HepG2 (cell line): ENCODE results near the gene SH3TC2. TPM values are rescaled to one million over a fixed set of nuclear protein-coding genes. Genes with fewer than 3 reads are reported as not detected.

Experiments
- ATAC-seq: fragments of 200-7000 bp; cut with Tn5 transposase; 3 replicates; pipeline ENCODE4 v1.9.1; 2020; ENCODE audit warnings: mild to moderate bottlenecking, moderate library complexity
- BruUV-seq: library from RNA; stranded (reverse); fragments of 400-500 nt; replicated peaks from 2 replicates; lab custom pipeline; 2021; lab: Mats Ljungman, UMichigan
- CTCF ChIA-PET: fragments of 300-600 bp; formaldehyde crosslinking; extraction: SDS; loops from one replicate; lab custom pipeline; 2021; ENCODE audit warnings: low total read pairs, inconsistent platforms, low intra/inter-chr PET ratio; lab: Yijun Ruan, JAX
- POLR2A ChIA-PET: fragments of 350-600 bp; sonication (Branson Sonifier 250); formaldehyde crosslinking; loops from one replicate; lab custom pipeline; 2020; ENCODE audit warnings: antibody characterized with exemption, inconsistent platforms; lab: Yijun Ruan, JAX
- DNase-seq: peaks from one replicate; pipeline ENCODE4 v3.0.0-alpha.2; 2015; ENCODE audit warnings: low spot score
- FAIRE-seq: peaks from 3 replicates; lab custom pipeline; 2011; peaks lifted over from hg19 to GRCh38; lab: Jason Lieb, UNC
- H2AFZ ChIP-seq: one replicate; pipeline ENCODE4 v1.6.1; 2011; ENCODE audit warnings: low read length, inconsistent platforms
- H3K27ac ChIP-seq: fragments of 300-600 bp; 3 replicates; pipeline ENCODE4 v1.8.0; 2011; ENCODE audit warnings: mixed run types, mild to moderate bottlenecking, mixed read lengths, low read length, inconsistent platforms; ENCODE audit not compliant: insufficient read depth; ENCODE audit errors: extremely low read length
- H3K27me3 ChIP-seq, 2 experiments: fragments of 200-600 bp in 1 of 2; 2 replicates in 1 of 2; 3 replicates in 1 of 2; pipeline versions ENCODE4 v1.6.0 to v1.8.0; 2011; ENCODE audit warnings: low read length in 2 of 2, mild to moderate bottlenecking in 2 of 2, moderate library complexity in 2 of 2, inconsistent platforms in 1 of 2; ENCODE audit not compliant: insufficient read depth in 2 of 2, control insufficient read depth in 1 of 2
- H3K36me3 ChIP-seq, 2 experiments: fragments of 200-600 bp in 1 of 2; replicated peaks in 1 of 2; 2 replicates in 1 of 2; 3 replicates in 1 of 2; pipeline versions ENCODE4 v1.5.1 to v1.8.0; 2011; ENCODE audit warnings: low read length in 2 of 2, inconsistent platforms in 1 of 2; ENCODE audit not compliant: insufficient read depth in 2 of 2, control insufficient read depth in 1 of 2
- H3K4me1 ChIP-seq: 2 replicates; pipeline ENCODE4 v1.5.1; 2012; ENCODE audit warnings: low read length, inconsistent platforms; ENCODE audit not compliant: insufficient read depth
- H3K4me2 ChIP-seq: 2 replicates; pipeline ENCODE4 v1.6.0; 2011; ENCODE audit warnings: low read depth, low read length, inconsistent platforms
- H3K4me3 ChIP-seq, 3 experiments: fragments of 200-600 bp in 1 of 3; sonication (generic), shearing (Covaris generic) in 1 of 3; replicated peaks in 1 of 3; 2 replicates each; pipeline ENCODE4 v1.5.1; 2011 to 2016; ENCODE audit warnings: low read length in 3 of 3, inconsistent platforms in 2 of 3, low read depth in 2 of 3, mild to moderate bottlenecking in 2 of 3, control low read depth in 1 of 3, mixed read lengths in 1 of 3; ENCODE audit not compliant: insufficient read depth in 1 of 3
- H3K79me2 ChIP-seq: one replicate; pipeline ENCODE4 v1.6.1; 2011; ENCODE audit warnings: low read length, inconsistent platforms; ENCODE audit not compliant: insufficient read depth
- H3K9ac ChIP-seq: 2 replicates; pipeline ENCODE4 v1.6.0; 2011; ENCODE audit warnings: mild to moderate bottlenecking, low read depth, low read length, inconsistent platforms; ENCODE audit not compliant: insufficient read depth
- H3K9me3 ChIP-seq: 2 replicates; pipeline ENCODE4 v1.5.1; 2012; ENCODE audit warnings: mild to moderate bottlenecking, low read length
- H4K20me1 ChIP-seq: 2 replicates; pipeline ENCODE4 v1.6.0; 2011; ENCODE audit warnings: inconsistent platforms, mild to moderate bottlenecking, low read length, moderate library complexity; ENCODE audit not compliant: insufficient read depth
- DDIT3 ChIP-seq: sonication (generic); formaldehyde crosslinking; IDR thresholded peaks from 2 replicates; pipeline ENCODE4 v1.4.0; 2020; ENCODE audit warnings: mild to moderate bottlenecking, missing genetic modification reagents
- HINFP ChIP-seq: sonication (generic); formaldehyde crosslinking; IDR thresholded peaks from 2 replicates; pipeline ENCODE4 v1.4.0; 2020; ENCODE audit warnings: low read depth, mild to moderate bottlenecking, missing genetic modification reagents
- IKZF1 ChIP-seq: fragments of 450-650 bp; IDR thresholded peaks from 2 replicates; pipeline ENCODE4 v1.7.1; 2016
- KLF15 ChIP-seq: sonication (generic); formaldehyde crosslinking; IDR thresholded peaks from 2 replicates; pipeline ENCODE4 v1.8.1; 2023; ENCODE audit warnings: borderline replicate concordance, mild to moderate bottlenecking, inconsistent platforms, missing genetic modification reagents, mixed read lengths
- NR2F1 ChIP-seq, 2 experiments: fragments of 450-650 bp in 1 of 2; formaldehyde crosslinking in 1 of 2; IDR thresholded peaks; 2 replicates each; pipeline versions ENCODE4 v1.5.0 to v1.6.1; 2016 to 2020; ENCODE audit warnings: mild to moderate bottlenecking in 1 of 2, missing compliant biosample characterization in 1 of 2, missing genetic modification reagents in 1 of 2, moderate library complexity in 1 of 2
- POGZ ChIP-seq: sonication (generic); formaldehyde crosslinking; IDR thresholded peaks from 2 replicates; pipeline ENCODE4 v1.4.0; 2020; ENCODE audit warnings: mild to moderate bottlenecking, missing genetic modification reagents
- RORA ChIP-seq: sonication (generic); formaldehyde crosslinking; IDR thresholded peaks from 2 replicates; pipeline ENCODE4 v1.5.0; 2020; ENCODE audit warnings: mild to moderate bottlenecking, missing genetic modification reagents, moderate library complexity
- TRIM24 ChIP-seq: sonication (generic); formaldehyde crosslinking; IDR thresholded peaks from 2 replicates; pipeline ENCODE4 v1.8.0; 2022; ENCODE audit warnings: mild to moderate bottlenecking, missing genetic modification reagents
- ZNF432 ChIP-seq: sonication (generic); formaldehyde crosslinking; IDR thresholded peaks from 2 replicates; pipeline ENCODE4 v1.5.0; 2020; ENCODE audit warnings: missing genetic modification reagents, mild to moderate bottlenecking, borderline replicate concordance
- ZNF597 ChIP-seq: sonication (generic); formaldehyde crosslinking; IDR thresholded peaks from 2 replicates; pipeline ENCODE4 v1.5.0; 2020; ENCODE audit warnings: missing genetic modification reagents
- ZNF607 ChIP-seq: sonication (generic); formaldehyde crosslinking; IDR thresholded peaks from 2 replicates; pipeline ENCODE4 v1.5.1; 2020; ENCODE audit warnings: missing genetic modification reagents, mild to moderate bottlenecking, borderline replicate concordance
- ZNF724P ChIP-seq: sonication (generic); formaldehyde crosslinking; IDR thresholded peaks from 2 replicates; pipeline ENCODE4 v1.8.0; 2022; ENCODE audit warnings: missing genetic modification reagents, borderline replicate concordance
- WGBS: methylation state at CpG from one replicate; pipeline ENCODE4 v1.1.6; 2017; ENCODE audit warnings: low lambda C conversion rate; 5-methylcytosine and 5-hydroxymethylcytosine counted together
- in situ Hi-C: cut with HindIII; loops from 2 replicates; pipeline ENCODE4 v1.10.0; 2017; ENCODE audit warnings: low pct_unique_long_range_greater_than_20kb; ENCODE audit not compliant: extremely low pct_ligation_motif_present
- intact Hi-C: fragments of 100-400 bp; cut with micrococcal nuclease; formaldehyde crosslinking; loops from one replicate; pipeline ENCODE4 v1.10.0; 2022; ENCODE audit not compliant: unreplicated experiment
- polyA plus RNA-seq, 8 experiments: library from polyadenylated mRNA; depleted of rRNA in 3 of 8; stranded (reverse) in 7 of 8; unstranded in 1 of 8; fragments of >200 nt; fragmentation: Illumina TruSeq in 4 of 8; extraction: Trizol in 4 of 8; gene quantifications; 2 replicates each; pipeline versions ENCODE4 v1.2.1 to v1.2.3, GENCODE V29; 2011 to 2016; ENCODE audit warnings: low read depth in 4 of 8, missing spikeins in 1 of 8, mixed read lengths in 1 of 8; ENCODE audit not compliant: insufficient read depth in 1 of 8
- total RNA-seq, 5 experiments: library from RNA; depleted of rRNA; stranded (reverse); fragments of >200 nt; fragmentation: Illumina TruSeq; extraction: Trizol; gene quantifications; 2 replicates each; pipeline ENCODE4 v1.2.3, GENCODE V29; 2016; ENCODE audit warnings: low read depth in 1 of 5
- TF ChIP-seq, protein P1 (sequence below): sonication (generic); formaldehyde crosslinking; IDR thresholded peaks from 2 replicates; pipeline ENCODE4 v1.4.0; 2020; ENCODE audit warnings: mild to moderate bottlenecking, missing genetic modification reagents

SH3TC2 gene
- total and polyA plus RNA-seq, 2 of the 13 experiments (the other 11 are each of a cell fraction or from before 2014, with no cell fraction given), result 0.34 to 0.71 TPM

GRCh38 chr5:149027636-149028035 is 35.2 kb downstream of the SH3TC2 start:
- Histone ChIP-seq H3K36me3 (no peaks in the 10 kb centered on the region), H3K79me2 (no peaks in the 10 kb centered on the region), H3K9me3 (no peaks in the 10 kb centered on the region), H3K4me1 (no peaks in the 10 kb centered on the region), H3K4me3 (no peak overlapping the region), H4K20me1 (no peaks in the 10 kb centered on the region), H3K4me2 (no peak overlapping the region), H2AFZ (no peak overlapping the region), H3K9ac (no peak overlapping the region), H3K27me3 (no peaks in the 10 kb centered on the region), H3K27ac (no peak overlapping the region)
- CTCF ChIA-PET, result no interaction called here
- no peak for FAIRE-seq
- intact Hi-C loops (no loop called here), in situ Hi-C loops (no loop called here)
- TF ChIP-seq IKZF1 (no peak), KLF15 (no peak), HINFP (CRISPR knock-in tag) (no peak), DDIT3 (CRISPR knock-in tag) (no peak), ZNF432 (CRISPR knock-in tag) (no peak), TRIM24 (CRISPR knock-in tag) (no peak), ZNF607 (CRISPR knock-in tag) (no peak), ZNF724P (CRISPR knock-in tag) (no peak), POGZ (no peak), ZNF597 (no peak), NR2F1 (CRISPR knock-in tag; IDR thresholded peaks at IDR 0.05) (no peak), RORA (CRISPR knock-in tag) (no peak)
- TF ChIP-seq, protein P1, sequence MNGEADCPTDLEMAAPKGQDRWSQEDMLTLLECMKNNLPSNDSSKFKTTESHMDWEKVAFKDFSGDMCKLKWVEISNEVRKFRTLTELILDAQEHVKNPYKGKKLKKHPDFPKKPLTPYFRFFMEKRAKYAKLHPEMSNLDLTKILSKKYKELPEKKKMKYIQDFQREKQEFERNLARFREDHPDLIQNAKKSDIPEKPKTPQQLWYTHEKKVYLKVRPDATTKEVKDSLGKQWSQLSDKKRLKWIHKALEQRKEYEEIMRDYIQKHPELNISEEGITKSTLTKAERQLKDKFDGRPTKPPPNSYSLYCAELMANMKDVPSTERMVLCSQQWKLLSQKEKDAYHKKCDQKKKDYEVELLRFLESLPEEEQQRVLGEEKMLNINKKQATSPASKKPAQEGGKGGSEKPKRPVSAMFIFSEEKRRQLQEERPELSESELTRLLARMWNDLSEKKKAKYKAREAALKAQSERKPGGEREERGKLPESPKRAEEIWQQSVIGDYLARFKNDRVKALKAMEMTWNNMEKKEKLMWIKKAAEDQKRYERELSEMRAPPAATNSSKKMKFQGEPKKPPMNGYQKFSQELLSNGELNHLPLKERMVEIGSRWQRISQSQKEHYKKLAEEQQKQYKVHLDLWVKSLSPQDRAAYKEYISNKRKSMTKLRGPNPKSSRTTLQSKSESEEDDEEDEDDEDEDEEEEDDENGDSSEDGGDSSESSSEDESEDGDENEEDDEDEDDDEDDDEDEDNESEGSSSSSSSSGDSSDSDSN (CRISPR knock-in tag), result no peak
- DNase-seq, result no peak
- POLR2A ChIA-PET, result no interaction called here
- no CpG with 5 or more reads among the region's 12 CpGs for WGBS
- ATAC-seq, result no peak
- BruUV-seq, result no TSS peak
